ENCODE results near the gene BCO2. TPM values are rescaled to one million over a fixed set of nuclear protein-coding genes. Genes with fewer than 3 reads are reported as not detected.

Gene BCO2
- total and polyA plus RNA-seq, 2 donors, result 1.4 to 5.5 TPM

GRCh38 chr11:112247201-112247600 is 71.9 kb downstream of the BCO2 start:
- Histone ChIP-seq H3K4me3 (ENCODE audit: low read length in 2 of 2) (no peak overlapping the region), H3K36me3 (ENCODE audit: control insufficient read depth in 2 of 2, insufficient read depth in 2 of 2, low read length in 1 of 2) (peaks cover 0 to 2% of the 10 kb centered on the region in 2 donors), H3K27ac (ENCODE audit: low read depth in 1 of 2, low read length in 1 of 2) (no peak overlapping the region), H3K4me1 (ENCODE audit: control insufficient read depth in 2 of 2, insufficient read depth in 2 of 2, low read length in 2 of 2) (no peaks in the 10 kb centered on the region), H3K27me3 (ENCODE audit: control insufficient read depth in 2 of 2, insufficient read depth in 1 of 2, low read length in 1 of 2) (no peaks in the 10 kb centered on the region), H3K9me3 (ENCODE audit: control insufficient read depth in 2 of 2, insufficient read depth in 1 of 2, low read length in 1 of 2) (no peaks in the 10 kb centered on the region)
- 65% methylated on average over 4 of the region's 4 CpGs for WGBS
- no peak for DNase-seq (ENCODE audit: low read depth in 6 of 9, low spot score in 9 of 9)

- Histone ChIP-seq H3K9me3 (ENCODE audit: control insufficient read depth in 2 of 2, insufficient read depth in 1 of 2, low read length in 1 of 2) (no peaks in the 10 kb centered on the region), H3K27ac (ENCODE audit: low read depth in 1 of 2, low read length in 1 of 2) (no peak overlapping the region), H3K27me3 (ENCODE audit: control insufficient read depth in 2 of 2, insufficient read depth in 1 of 2, low read length in 1 of 2) (no peaks in the 10 kb centered on the region), H3K4me1 (ENCODE audit: control insufficient read depth in 2 of 2, insufficient read depth in 2 of 2, low read length in 2 of 2) (no peaks in the 10 kb centered on the region), H3K36me3 (ENCODE audit: control insufficient read depth in 2 of 2, insufficient read depth in 2 of 2, low read length in 1 of 2) (peaks cover 0 to 2% of the 10 kb centered on the region in 2 donors), H3K4me3 (ENCODE audit: low read length in 2 of 2) (no peak overlapping the region)
- DNase-seq (ENCODE audit: low read depth in 6 of 9, low spot score in 9 of 9), result no peak
- WGBS, result 94% methylated on average over 2 of the region's 2 CpGs
These were observed 72.9 kb downstream of the BCO2 start for GRCh38 chr11:112248201-112248600.

GRCh38 chr11:112249871-112250610 is 74.7 kb downstream of the BCO2 start:
- Histone ChIP-seq H3K9me3 (ENCODE audit: control insufficient read depth in 2 of 2, insufficient read depth in 1 of 2, low read length in 1 of 2) (no peaks in the 10 kb centered on the region), H3K27ac (ENCODE audit: low read depth in 1 of 2, low read length in 1 of 2) (no peak overlapping the region), H3K4me1 (ENCODE audit: control insufficient read depth in 2 of 2, insufficient read depth in 2 of 2, low read length in 2 of 2) (no peaks in the 10 kb centered on the region), H3K27me3 (ENCODE audit: control insufficient read depth in 2 of 2, insufficient read depth in 1 of 2, low read length in 1 of 2) (no peaks in the 10 kb centered on the region), H3K4me3 (ENCODE audit: low read length in 2 of 2) (no peak overlapping the region), H3K36me3 (ENCODE audit: control insufficient read depth in 2 of 2, insufficient read depth in 2 of 2, low read length in 1 of 2) (no peaks in the 10 kb centered on the region)
- no peak for DNase-seq (ENCODE audit: low read depth in 6 of 9, low spot score in 9 of 9)
- 95% methylated on average over 8 of the region's 8 CpGs for WGBS

DNA sequence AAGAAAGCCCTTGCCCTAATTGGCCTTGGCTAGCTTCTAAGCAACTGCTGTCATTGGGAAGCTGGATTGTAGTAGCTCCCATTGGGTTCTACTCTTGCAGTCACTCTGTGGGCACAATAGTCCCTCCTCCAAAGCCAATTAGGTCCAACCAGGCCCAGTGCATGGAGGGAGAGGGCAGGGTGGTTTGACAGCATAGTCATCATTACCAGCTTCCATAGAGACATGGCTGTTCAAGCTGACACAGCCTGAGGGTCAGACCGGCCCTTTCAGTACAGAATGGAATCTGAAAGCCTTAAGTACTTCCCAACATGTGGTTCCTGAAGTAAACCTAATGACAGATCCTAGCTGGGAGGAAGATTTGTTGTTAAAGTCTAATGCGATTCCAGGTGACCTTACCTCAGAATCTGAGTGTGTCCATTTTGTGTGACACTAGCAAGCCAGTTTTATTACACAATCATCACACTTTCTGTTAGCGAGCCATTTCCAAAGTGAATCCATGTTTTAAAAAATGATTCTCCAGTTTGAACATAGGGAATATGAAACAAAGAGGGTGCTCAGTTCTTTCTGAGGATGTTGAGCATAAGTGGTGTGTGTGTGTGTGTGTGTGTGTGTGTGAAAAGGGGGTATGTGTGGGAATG is 78.4 kb downstream of the BCO2 start:
- Histone ChIP-seq H3K9me3 (ENCODE audit: control insufficient read depth in 2 of 2, insufficient read depth in 1 of 2, low read length in 1 of 2) (no peaks in the 10 kb centered on the region), H3K4me3 (ENCODE audit: low read length in 2 of 2) (no peak overlapping the region), H3K36me3 (ENCODE audit: control insufficient read depth in 2 of 2, insufficient read depth in 2 of 2, low read length in 1 of 2) (no peaks in the 10 kb centered on the region), H3K27me3 (ENCODE audit: control insufficient read depth in 2 of 2, insufficient read depth in 1 of 2, low read length in 1 of 2) (no peaks in the 10 kb centered on the region), H3K4me1 (ENCODE audit: control insufficient read depth in 2 of 2, insufficient read depth in 2 of 2, low read length in 2 of 2) (no peaks in the 10 kb centered on the region), H3K27ac (ENCODE audit: low read depth in 1 of 2, low read length in 1 of 2) (no peak overlapping the region)
- 99% methylated on average over 3 of the region's 3 CpGs for WGBS
- no peak for DNase-seq (ENCODE audit: low read depth in 6 of 9, low spot score in 9 of 9)

DNA sequence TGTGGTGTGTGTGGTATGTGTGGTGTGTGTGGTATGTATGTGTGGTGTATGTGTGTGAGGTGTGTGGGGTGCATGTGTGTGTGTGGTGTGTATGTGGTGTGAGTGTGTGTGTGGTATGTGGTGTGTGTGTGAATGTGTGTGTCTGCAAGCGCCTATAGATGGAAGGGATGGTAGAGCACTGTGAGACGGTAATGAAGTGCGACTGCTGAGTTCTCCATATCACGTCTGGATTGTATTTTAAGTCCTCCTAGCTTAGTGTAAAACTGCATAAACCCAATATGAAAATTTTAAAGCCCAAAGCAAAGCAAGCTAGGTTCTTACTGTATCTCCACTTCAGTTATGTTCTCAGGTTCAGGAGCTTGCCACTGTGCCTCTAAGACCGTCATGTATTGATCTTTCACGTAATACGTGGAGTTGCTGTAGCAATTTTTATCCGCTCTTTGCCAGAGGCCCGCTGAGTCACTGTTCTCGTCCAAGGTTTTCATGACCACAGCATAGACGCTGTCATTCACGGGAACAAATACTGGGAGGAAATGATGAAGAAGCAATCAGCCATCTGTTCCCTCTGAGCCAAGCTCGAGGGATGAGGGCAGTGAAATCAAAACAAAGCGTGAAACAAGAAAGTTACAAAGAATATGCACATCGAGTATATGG is 79.9 kb downstream of the BCO2 start:
- no peak for DNase-seq (ENCODE audit: low read depth in 6 of 9, low spot score in 9 of 9)
- Histone ChIP-seq H3K27me3 (ENCODE audit: control insufficient read depth in 2 of 2, insufficient read depth in 1 of 2, low read length in 1 of 2) (no peaks in the 10 kb centered on the region), H3K9me3 (ENCODE audit: control insufficient read depth in 2 of 2, insufficient read depth in 1 of 2, low read length in 1 of 2) (no peaks in the 10 kb centered on the region), H3K36me3 (ENCODE audit: control insufficient read depth in 2 of 2, insufficient read depth in 2 of 2, low read length in 1 of 2) (no peaks in the 10 kb centered on the region), H3K4me3 (ENCODE audit: low read length in 2 of 2) (no peak overlapping the region), H3K27ac (ENCODE audit: low read depth in 1 of 2, low read length in 1 of 2) (no peak overlapping the region), H3K4me1 (ENCODE audit: control insufficient read depth in 2 of 2, insufficient read depth in 2 of 2, low read length in 2 of 2) (no peaks in the 10 kb centered on the region)
- WGBS, result 56% methylated on average over 15 of the region's 15 CpGs

DNA sequence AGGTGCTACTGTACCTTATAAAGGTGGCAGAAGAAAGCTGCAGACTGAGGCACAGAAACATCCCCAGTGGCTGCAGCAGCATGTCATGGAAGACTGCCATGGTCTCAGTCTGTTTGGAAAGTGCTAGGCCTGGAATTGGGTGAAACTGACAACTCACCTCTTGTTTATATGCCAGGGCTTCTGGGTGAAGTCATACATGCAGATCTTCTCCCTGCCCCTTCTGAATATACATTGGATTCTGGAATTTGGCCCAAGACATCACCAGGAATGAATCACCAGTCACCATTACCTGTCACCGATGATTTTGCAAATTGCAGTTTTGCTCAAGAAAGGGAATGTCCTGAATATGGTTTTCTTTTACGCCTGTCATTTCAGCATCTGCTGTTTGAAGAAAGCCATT is 85.2 kb downstream of the BCO2 start, which contains the start of gene PLET1:
PLET1 (minus strand) TSS at position 371 of the 400 bp plus-strand sequence; CDS start at position 100, 271 bp downstream.
- Histone ChIP-seq H3K27me3 (ENCODE audit: control insufficient read depth in 2 of 2, insufficient read depth in 1 of 2, low read length in 1 of 2) (no peaks in the 10 kb centered on the region), H3K4me1 (ENCODE audit: control insufficient read depth in 2 of 2, insufficient read depth in 2 of 2, low read length in 2 of 2) (no peaks in the 10 kb centered on the region), H3K4me3 (ENCODE audit: low read length in 2 of 2) (no peak within 1 kb of the TSS), H3K36me3 (ENCODE audit: control insufficient read depth in 2 of 2, insufficient read depth in 2 of 2, low read length in 1 of 2) (no peaks in the 10 kb centered on the region), H3K27ac (ENCODE audit: low read depth in 1 of 2, low read length in 1 of 2) (no peak within 1 kb of the TSS), H3K9me3 (ENCODE audit: control insufficient read depth in 2 of 2, insufficient read depth in 1 of 2, low read length in 1 of 2) (no peaks in the 10 kb centered on the region)
- 97% methylated on average over 2 of the region's 2 CpGs for WGBS
- no peak for DNase-seq (ENCODE audit: low read depth in 6 of 9, low spot score in 9 of 9)

DNA sequence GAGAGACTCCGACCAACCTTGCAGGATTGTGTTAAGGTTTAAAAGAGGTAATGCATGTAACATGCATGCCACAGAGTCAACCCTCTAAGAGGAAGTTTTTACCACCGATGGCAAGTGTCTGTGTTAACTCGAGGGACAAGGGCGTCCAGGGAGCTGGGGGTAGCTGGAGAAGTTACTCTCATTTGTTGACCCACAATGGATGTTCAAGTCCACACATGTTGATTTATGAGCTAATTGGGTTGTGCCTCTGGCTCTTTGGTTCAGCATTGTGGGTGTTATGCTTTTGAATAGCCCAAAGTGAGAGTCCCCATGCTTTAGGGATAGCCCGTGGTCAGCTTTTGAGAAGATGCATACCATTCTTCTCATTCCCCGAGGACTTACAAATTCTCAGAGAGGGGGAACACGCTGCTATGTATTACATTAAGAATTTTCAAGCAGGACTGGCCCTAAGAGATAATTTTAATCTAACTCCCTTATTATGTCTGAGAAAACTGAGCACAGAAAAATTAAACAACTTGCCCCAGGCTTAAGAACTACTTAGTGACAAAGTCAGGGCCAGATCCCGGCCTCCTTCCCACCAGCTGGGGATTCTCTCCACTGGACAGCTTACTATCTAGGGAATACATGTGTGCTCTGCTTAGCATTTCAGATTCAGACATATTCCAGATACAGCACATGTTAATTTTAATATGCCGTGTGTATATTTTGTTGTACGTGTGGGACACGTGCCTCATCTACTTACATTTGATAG is 90.5 kb downstream of the BCO2 start:
- Histone ChIP-seq H3K27ac (ENCODE audit: low read depth in 1 of 2, low read length in 1 of 2) (no peak overlapping the region), H3K9me3 (ENCODE audit: control insufficient read depth in 2 of 2, insufficient read depth in 1 of 2, low read length in 1 of 2) (no peaks in the 10 kb centered on the region), H3K36me3 (ENCODE audit: control insufficient read depth in 2 of 2, insufficient read depth in 2 of 2, low read length in 1 of 2) (no peaks in the 10 kb centered on the region), H3K4me1 (ENCODE audit: control insufficient read depth in 2 of 2, insufficient read depth in 2 of 2, low read length in 2 of 2) (no peaks in the 10 kb centered on the region), H3K27me3 (ENCODE audit: control insufficient read depth in 2 of 2, insufficient read depth in 1 of 2, low read length in 1 of 2) (no peaks in the 10 kb centered on the region), H3K4me3 (ENCODE audit: low read length in 2 of 2) (no peak overlapping the region)
- 68% methylated on average over 11 of the region's 11 CpGs for WGBS
- no peak for DNase-seq (ENCODE audit: low read depth in 6 of 9, low spot score in 9 of 9)

DNA sequence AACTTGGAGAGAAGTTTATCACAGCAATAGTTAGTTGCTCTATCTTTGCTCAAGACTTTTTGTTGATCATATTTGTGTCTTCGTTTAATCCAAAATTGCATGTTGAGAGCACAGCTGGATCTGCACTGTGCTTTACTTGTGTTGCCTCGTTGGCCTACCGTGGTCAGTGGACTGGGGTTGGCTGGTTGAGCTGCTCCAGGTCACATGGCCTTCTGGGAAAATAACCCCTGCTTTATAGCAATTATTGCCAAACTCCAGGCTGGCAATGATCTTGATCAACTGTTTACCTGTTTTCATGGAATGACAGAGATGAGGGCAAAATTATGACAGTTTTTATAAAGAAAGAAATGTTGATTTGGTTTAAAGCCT is 91.1 kb downstream of the BCO2 start:
- WGBS, result 97% methylated on average over 3 of the region's 3 CpGs
- H3K27me3 ChIP-seq (ENCODE audit: control insufficient read depth in 2 of 2, insufficient read depth in 1 of 2, low read length in 1 of 2), result no peaks in the 10 kb centered on the region

GRCh38 chr11:112267188-112267591 is 91.9 kb downstream of the BCO2 start:
- H3K27ac ChIP-seq (ENCODE audit: low read depth in 1 of 2, low read length in 1 of 2), result no peak overlapping the region
- no peak overlapping the region for H3K4me3 ChIP-seq (ENCODE audit: low read length in 2 of 2)
- WGBS, result 91% methylated on average over 5 of the region's 5 CpGs
- no peaks in the 10 kb centered on the region for H3K36me3 ChIP-seq (ENCODE audit: control insufficient read depth in 2 of 2, insufficient read depth in 2 of 2, low read length in 1 of 2)
- H3K4me1 ChIP-seq (ENCODE audit: control insufficient read depth in 2 of 2, insufficient read depth in 2 of 2, low read length in 2 of 2), result no peaks in the 10 kb centered on the region
- no peaks in the 10 kb centered on the region for H3K9me3 ChIP-seq (ENCODE audit: control insufficient read depth in 2 of 2, insufficient read depth in 1 of 2, low read length in 1 of 2)
- no peaks in the 10 kb centered on the region for H3K27me3 ChIP-seq (ENCODE audit: control insufficient read depth in 2 of 2, insufficient read depth in 1 of 2, low read length in 1 of 2)
- DNase-seq (ENCODE audit: low read depth in 6 of 9, low spot score in 9 of 9), result no peak

More for the DNA sequence above, 91.1 kb downstream of the BCO2 start:
- H3K4me1 ChIP-seq (ENCODE audit: control insufficient read depth in 2 of 2, insufficient read depth in 2 of 2, low read length in 2 of 2), result no peaks in the 10 kb centered on the region
- no peaks in the 10 kb centered on the region for H3K36me3 ChIP-seq (ENCODE audit: control insufficient read depth in 2 of 2, insufficient read depth in 2 of 2, low read length in 1 of 2)
- H3K4me3 ChIP-seq (ENCODE audit: low read length in 2 of 2), result no peak overlapping the region
- no peak for DNase-seq (ENCODE audit: low read depth in 6 of 9, low spot score in 9 of 9)
- no peak overlapping the region for H3K27ac ChIP-seq (ENCODE audit: low read depth in 1 of 2, low read length in 1 of 2)
- no peaks in the 10 kb centered on the region for H3K9me3 ChIP-seq (ENCODE audit: control insufficient read depth in 2 of 2, insufficient read depth in 1 of 2, low read length in 1 of 2)

Measured in thymus (tissue), 11 donors.